Effector CD8-positive, alpha-beta T cell (primary cell): ENCODE measurements around the gene VWA7.

Experiments
- DNase-seq: peaks from one replicate; lab custom pipeline; 2025; lab: John Stamatoyannopoulos, UW

VWA7 gene

DNA sequence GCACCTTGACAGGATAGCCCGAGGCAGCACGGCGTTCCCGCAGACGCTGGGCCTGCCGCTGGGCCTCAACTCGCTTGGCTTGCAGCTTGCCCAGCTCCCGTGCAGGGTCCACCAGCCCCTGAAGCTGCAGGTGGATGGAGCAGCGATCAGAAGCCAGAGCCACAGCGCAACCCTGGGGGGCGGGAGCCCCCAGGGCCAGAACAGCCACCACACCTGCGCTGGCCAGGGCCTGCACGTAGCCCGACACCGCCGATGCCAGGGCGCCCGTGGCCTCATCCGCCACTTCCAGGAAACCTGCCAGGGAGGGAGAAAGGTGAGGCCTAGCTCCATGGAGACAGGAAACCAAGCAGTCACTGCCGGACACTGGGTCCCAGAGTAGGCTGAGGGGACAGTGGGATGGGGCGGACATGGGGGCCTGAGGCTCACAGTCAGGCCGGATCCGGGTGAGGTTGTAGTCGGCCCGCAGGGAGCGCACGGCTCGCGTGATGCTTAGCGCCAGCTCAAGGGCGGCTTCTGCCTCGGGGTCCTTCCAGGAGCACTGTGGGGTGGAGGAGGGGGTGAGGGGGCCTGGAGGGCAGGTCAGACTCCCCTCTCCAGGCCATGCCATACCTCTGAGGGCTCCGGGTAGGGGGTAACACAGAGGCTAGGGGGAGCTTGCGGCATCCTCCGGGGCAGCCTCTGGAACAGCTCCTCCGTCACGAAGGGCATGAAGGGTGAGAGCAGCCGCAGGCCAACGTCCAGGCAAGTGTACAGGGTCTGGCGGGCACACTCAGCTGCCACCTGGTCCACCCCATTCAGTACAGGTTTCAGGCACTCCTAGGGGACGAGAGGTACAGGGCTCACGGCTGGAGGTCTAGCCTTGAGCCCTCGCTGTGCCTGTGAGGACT is 2.1 kb upstream of the VWA7 start:
- no peak for DNase-seq

GRCh38 chr6:31778193-31778592 is 1.1 kb upstream of the VWA7 start:
- DNase-seq = no peak

DNA sequence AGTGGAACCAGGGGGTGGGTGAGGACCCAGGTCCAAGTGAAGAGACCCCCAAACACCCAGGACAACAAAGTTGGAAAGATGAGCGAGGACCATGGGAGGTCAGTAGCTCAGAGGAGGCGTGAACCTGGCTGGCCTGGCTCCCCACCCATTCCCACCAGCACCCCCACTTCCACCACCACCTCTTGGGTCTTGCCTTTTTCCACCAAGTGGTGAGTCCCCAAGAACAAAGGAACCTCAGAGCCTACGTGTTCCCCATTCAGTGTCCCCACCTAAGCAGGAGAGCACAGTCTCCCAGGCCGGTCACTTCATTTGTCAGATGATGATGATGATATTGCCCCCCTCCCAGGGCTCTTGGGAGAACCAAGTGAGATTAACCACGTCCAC is 531 bp upstream of the VWA7 start:
- no peak for DNase-seq

DNA sequence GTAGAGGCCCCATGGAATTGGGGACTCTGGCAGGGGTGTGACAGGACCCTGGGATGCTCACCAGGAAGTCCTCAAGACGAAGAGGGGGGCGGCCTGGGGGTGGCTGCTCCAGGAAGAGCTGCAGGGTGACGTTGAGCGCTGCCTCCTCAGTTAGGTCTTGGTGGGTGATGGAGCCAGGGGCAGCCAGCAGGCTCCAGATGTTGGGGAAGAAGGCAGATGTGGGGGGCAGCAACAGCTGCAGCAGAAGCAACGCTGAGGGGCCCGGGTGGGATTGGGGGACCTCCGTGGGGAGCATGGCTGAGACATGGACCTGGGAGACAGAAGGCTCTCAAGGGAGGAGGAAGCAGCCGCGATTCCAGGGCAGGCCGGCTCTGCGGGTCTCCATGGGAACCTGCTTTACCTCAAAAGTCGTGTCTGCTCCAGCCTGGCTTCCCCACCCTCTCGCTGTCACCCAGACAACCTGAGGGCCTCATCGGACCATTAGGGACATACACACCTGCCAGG is 591 bp downstream of the VWA7 start:
- DNase-seq = no peak

DNA sequence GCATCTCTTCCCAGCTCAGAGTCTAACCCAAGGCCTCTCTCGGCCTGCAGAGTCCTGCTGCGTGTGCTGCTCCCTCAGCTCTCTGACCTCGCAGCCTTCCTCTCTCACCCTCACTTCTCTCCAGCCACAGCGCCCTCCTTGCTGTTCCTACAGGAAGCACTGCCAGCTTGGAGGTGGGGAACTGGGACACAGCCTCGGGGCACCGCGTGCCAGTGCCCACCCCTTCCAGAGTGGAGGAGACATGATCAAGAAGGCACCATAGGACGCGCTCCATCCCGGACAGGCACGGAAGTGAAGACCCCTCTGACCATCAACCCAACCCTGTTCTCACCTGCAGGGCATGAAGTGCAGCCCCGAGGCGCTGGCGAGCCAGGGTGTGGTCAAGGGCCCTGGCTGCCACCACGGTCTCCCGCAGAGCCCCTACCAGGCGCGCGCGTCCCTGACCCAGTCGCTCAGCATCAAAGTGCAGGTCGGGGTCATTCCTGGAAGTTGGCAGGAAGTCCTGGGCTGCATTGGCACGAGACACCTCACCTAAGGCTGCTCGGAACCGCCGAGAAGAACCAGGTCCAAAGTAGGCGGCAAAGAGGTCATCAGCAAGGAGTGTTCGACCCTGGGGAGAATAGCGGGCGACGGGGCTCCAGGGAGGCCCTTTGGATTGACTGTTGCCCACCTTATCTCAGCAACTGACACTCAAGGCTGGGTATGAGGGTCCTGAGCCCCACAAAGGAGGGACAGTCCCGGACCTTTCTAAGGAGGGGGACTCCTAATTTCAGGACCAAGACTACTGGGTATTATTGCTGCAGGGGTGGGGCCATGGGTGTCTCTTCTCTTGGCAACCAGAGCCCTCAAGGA is 1.3 kb downstream of the VWA7 start:
- no peak for DNase-seq

GRCh38 chr6:31775184-31775583 is 1.9 kb downstream of the VWA7 start:
- DNase-seq = no peak

DNA sequence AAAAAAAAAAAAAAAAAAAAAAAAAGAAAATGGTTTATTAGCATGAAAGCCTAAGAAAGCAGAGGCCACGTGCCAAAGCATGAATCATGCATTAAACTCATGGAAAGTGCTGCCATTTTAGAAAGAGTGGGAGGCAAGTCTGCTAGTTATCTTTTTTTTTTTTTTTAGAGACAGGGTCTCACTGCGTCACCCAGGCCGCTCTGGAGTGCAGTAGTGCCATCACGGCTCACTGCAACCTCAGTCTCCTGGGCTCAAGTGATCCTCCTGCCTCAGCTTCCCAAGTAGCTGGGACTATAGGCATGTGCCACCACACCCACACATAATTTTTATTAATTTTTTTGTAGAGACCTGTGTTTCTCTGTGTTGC is 5.2 kb downstream of the VWA7 start:
- no peak for DNase-seq

- DNase-seq = no peak
Observed at GRCh38 chr6:31770860-31771259, 6.3 kb downstream of the VWA7 start.

- DNase-seq = peak; percentile 67
Observed at GRCh38 chr6:31769684-31770371, 7.3 kb downstream of the VWA7 start.

DNA sequence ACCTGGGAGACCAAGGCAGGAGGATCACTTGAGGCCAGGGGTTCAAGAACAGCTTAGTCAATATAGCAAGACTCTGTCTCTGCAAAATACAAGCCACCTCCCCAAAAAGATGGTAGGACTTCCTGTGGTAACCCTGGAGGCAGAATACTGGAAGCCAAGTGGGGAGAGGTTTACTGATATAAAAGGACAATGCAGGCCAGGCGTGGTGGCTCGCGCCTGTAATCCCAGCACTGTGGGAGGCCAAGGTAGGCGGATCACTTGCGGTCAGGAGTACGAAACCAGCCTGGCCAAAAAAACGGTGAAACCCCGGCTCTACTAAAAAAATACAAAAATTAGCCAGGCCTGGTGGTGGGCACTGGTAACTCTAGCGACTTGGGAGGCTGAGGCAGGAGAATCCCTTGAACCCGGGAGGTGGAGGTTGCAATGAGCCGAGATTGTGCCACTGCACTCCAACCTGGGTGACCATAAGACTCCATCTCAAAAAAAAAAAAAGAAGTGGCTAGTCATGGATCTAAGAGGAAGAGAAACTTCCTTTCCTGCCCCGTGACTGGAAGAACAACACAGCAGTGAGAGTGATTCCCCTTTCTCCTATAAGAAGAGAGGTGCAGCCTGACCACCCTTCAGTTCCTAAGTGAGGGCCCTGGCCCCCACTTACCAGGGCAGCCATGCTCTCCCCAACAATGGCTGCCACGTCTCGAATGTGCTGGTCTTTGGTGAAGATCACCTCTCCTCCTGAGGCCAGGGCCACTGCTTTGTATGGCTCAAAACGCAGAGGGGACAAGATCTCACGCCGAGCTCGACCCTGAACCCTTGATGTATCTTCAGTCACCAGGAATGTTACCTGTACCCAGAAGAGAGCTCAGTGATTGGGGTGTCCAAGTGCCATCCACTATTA is 8.5 kb downstream of the VWA7 start:
- DNase-seq = no peak

DNA sequence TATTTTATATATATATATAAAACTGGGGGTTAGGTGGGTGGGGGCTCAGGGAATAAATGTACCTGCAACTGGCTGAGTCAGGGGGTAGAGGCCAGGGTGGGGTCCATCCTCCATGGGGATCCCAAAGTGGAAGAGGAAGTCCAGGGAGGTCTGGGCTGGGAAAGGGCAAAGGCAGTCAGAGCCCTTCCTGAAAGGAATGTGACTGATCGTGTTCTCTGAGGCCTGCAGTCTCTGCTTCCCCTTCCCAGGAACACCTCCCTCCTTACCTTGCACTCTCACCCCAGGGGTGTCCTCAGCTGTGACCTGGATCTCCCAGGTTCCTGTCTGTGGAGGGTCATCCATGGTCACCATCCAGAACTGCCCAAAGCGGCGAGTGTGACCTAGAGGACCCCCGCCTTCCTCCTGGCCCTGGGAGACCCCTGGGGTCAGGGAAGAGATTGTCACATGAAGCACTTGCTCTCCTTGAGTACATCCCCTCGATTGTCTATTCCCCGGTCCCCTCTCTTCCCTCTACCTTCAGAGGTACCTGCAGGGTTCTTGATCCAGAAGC is 10.0 kb downstream of the VWA7 start:
- no peak for DNase-seq

DNA sequence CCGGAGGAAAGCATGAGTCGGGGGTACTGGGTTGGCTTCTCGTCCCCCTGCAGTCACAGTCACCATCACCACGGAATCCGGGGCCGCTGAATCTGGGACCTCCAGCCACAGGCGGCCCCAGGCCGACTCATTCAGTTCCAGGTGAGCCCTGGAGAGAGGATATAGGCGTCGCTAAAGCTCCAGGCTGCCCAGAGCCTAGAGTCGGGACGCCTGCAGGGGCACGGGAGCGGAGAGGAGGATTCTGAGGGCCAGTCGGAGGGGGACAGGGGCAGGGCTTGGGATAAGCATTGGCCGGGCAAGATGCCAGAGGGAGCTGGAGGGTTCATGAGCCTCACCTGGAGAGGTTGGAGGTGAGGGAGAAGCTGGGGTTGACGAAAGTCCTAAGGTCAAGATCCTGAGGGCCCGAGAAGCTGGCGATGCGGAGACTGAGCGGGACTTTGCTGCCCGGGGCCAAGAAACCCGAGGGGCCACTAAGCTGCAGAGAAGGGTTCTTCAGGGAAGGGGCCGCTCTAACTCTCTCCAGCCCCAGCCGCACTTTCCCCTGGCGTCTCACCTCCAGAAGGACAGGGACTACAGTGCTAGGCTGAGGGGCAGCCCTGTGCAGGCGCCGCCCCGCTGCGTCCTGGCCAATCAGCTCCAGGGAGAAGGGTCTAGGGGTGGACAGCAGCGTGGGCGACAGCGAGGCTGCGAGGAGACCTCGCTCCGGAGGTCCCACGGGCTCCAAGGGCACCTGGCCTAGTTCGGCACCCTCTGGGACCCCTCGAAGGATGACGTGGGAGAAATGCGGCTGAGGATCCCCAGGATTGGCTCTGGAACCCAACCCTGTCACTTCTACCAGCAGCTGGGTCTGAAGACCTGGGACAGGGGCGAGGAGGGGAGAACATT is 11.0 kb downstream of the VWA7 start:
- no peak for DNase-seq

DNA sequence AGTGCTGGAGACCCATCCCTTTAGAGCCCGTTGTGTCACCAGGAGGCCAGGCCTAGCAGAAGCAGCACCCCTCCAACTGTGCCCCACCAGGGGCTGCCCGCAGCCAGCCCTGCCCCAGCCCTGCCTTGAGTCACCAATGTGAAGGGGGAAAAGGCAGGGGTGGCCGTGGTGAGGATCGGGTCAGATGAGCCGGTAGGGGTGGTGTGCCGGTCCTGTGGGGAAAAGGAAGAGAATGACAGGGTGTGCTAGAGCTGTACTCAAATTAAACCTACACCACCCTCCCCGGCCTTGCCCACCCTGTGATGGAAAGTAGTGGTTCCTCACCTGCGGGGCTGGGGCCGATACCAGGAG is 11.6 kb downstream of the VWA7 start:
- DNase-seq = no peak

DNA sequence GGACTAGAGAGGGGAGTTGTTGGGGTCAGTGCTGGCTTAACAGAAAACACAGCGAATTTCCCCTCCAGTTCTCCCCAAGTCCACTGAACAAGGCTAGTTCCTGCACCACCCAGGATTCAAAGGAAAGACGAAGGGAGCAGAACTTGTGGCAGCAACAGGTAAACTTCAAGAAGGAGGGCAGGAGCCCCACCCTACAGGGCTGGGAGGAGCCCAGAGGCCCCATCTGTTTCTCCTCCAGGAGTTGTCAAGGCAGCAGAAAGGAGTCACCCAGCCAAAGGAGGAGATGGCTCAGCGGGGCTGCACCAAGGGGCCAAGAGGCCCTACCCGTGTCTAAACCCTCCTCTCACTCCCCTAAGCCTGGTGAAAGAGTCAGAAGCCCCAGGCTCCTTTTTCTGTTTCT is 12.9 kb downstream of the VWA7 start:
- no peak for DNase-seq

DNA sequence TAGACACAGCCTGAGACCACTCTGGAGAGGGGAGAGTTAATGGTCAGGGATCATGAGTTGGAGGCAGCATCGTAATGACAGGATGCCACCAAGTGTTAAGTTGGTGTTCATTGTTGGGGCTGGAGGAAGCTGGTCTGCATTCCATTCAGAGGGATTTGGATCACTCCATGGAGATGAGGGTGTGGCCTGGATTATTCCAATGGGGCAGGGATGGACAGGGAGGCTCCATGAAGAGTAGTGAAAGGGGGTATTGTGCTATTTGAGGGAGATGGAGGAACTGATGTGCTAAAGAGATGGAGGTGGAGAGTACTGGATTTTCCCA is 13.5 kb downstream of the VWA7 start:
- no peak for DNase-seq

GRCh38 chr6:31762878-31763618 is 14.1 kb downstream of the VWA7 start:
- DNase-seq = no peak

GRCh38 chr6:31762356-31762755 is 14.8 kb downstream of the VWA7 start, which contains the start of gene SAPCD1:
Gene SAPCD1, plus strand, starts transcription at chr6:31762656. Its CDS starts 399 bp downstream, at chr6:31763055.
- DNase-seq = no peak

DNA sequence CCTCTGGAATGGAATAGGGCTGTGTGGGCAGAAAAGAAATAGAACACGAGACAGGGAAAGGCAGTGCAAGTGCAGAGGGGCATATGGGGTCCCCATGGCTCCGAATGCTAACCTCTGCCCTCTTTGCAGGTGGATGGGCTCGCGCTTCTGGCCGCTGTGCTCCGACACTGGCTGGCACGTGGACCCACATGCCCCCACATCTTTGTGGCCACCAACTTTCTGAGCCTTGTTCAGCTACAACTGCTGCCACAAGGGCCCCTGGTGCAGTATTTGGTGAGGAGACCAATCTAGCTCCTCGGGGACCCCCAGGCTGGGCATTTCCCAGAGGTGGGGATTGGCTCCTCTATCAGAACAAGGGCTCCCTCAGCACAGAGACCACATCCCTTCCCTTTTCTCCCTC is 15.8 kb downstream of the VWA7 start:
- DNase-seq = no peak

GRCh38 chr6:31760790-31761189 is 16.3 kb downstream of the VWA7 start:
- no peak for DNase-seq
